A549 (cell line): ENCODE data around the gene TANGO2. TPM values are rescaled to one million over a fixed set of nuclear protein-coding genes. Genes with fewer than 3 reads are reported as not detected.

Source experiments
- ATAC-seq, 2 experiments: fragments of 200-7000 bp in 1 of 2; fragments of >200 bp in 1 of 2; cut with Nextera tagmentation in 1 of 2; cut with Tn5 transposase in 1 of 2; 3 replicates each; pipeline versions ENCODE4 v1.8.0 to v1.9.1; 2018 to 2020; ENCODE audit warnings: mild to moderate bottlenecking in 1 of 2, moderate library complexity in 1 of 2
- CTCF ChIA-PET: fragments of 300-600 bp; sonication (Branson Sonifier 250); formaldehyde crosslinking; extraction: SDS; loops from one replicate; lab custom pipeline; 2021; ENCODE audit warnings: antibody characterized with exemption, inconsistent platforms; lab: Yijun Ruan, JAX
- POLR2A ChIA-PET: fragments of 350-600 bp; formaldehyde crosslinking; extraction: SDS; loops from one replicate; lab custom pipeline; 2021; ENCODE audit warnings: antibody characterized with exemption, inconsistent platforms; lab: Yijun Ruan, JAX
- DNase-seq, 2 experiments: peaks; one replicate each; pipeline versions ENCODE4 v3.0.0 to v3.0.0-alpha.2; 2011 to 2016; ENCODE audit warnings: low read depth in 1 of 2, low spot score in 1 of 2
- FAIRE-seq: peaks from 2 replicates; lab custom pipeline; 2011; peaks lifted over from hg19 to GRCh38; lab: Jason Lieb, UNC
- H3K27ac ChIP-seq, 2 experiments: fragments of >200 bp; sonication (Bioruptor Twin); formaldehyde crosslinking; 3 replicates each; pipeline ENCODE4 v1.5.1; 2016 to 2017
- H3K4me1 ChIP-seq: fragments of >200 bp; sonication (Bioruptor Twin); formaldehyde crosslinking; 3 replicates; pipeline ENCODE4 v1.6.1; 2016
- H3K4me2 ChIP-seq: fragments of >200 bp; sonication (Bioruptor Twin); formaldehyde crosslinking; 3 replicates; pipeline ENCODE4 v1.6.1; 2016
- H3K4me3 ChIP-seq: fragments of >200 bp; sonication (Bioruptor Twin); formaldehyde crosslinking; 3 replicates; pipeline ENCODE4 v1.5.1; 2016
- H3K9me3 ChIP-seq: fragments of >200 bp; sonication (Bioruptor Twin); formaldehyde crosslinking; 3 replicates; pipeline ENCODE4 v1.6.1; 2016
- CBX2 ChIP-seq: fragments of 200-600 bp; sonication (generic); IDR thresholded peaks from 2 replicates; pipeline ENCODE4 v1.6.1; 2016; ENCODE audit warnings: low read depth, mild to moderate bottlenecking, borderline replicate concordance
- CHD2 ChIP-seq: fragments of 150-350 bp; IDR thresholded peaks from 2 replicates; pipeline ENCODE4 v1.6.1; 2014; ENCODE audit warnings: low read length; ENCODE audit not compliant: partially characterized antibody
- ELK1 ChIP-seq: fragments of 150-350 bp; IDR thresholded peaks from 2 replicates; pipeline ENCODE4 v1.6.1; 2014; ENCODE audit warnings: low read depth, mild to moderate bottlenecking, low read length
- EP300 ChIP-seq, 2 experiments: fragments of >200 bp; sonication (Bioruptor Twin); formaldehyde crosslinking; IDR thresholded peaks; 2 replicates in 1 of 2; 3 replicates in 1 of 2; pipeline ENCODE4 v1.6.1; 2016 to 2017
- GATA3 ChIP-seq: IDR thresholded peaks from 2 replicates; pipeline ENCODE4 v1.6.1; 2012; ENCODE audit warnings: borderline replicate concordance
- HEYL ChIP-seq: fragments of 250-450 bp; sonication (Bioruptor Pico); IDR thresholded peaks from 2 replicates; pipeline ENCODE4 v1.8.0; 2021; ENCODE audit warnings: mild to moderate bottlenecking, moderate library complexity
- MAX ChIP-seq: IDR thresholded peaks from 2 replicates; pipeline ENCODE4 v1.6.1; 2012
- MAZ ChIP-seq: fragments of 150-350 bp; IDR thresholded peaks from 2 replicates; pipeline ENCODE4 v1.6.1; 2014; ENCODE audit warnings: antibody characterized with exemption, low read depth, low read length, borderline replicate concordance
- MYC ChIP-seq: IDR thresholded peaks from 2 replicates; pipeline ENCODE4 v1.6.1; 2012; ENCODE audit warnings: mild to moderate bottlenecking, inconsistent platforms, low read length, improper control_type of control experiment, borderline replicate concordance
- NFE2L2 ChIP-seq: fragments of 150-350 bp; conservative IDR thresholded peaks from 2 replicates; pipeline ENCODE4 v1.6.1; 2014; ENCODE audit warnings: low read length
- NPAS2 ChIP-seq: fragments of 250-450 bp; sonication (Bioruptor Pico); IDR thresholded peaks from 2 replicates; pipeline ENCODE4 v1.8.0; 2022; ENCODE audit warnings: mild to moderate bottlenecking, moderate library complexity, borderline replicate concordance
- NR3C1 ChIP-seq: fragments of >200 bp; sonication (Bioruptor Twin); formaldehyde crosslinking; IDR thresholded peaks from 3 replicates; pipeline ENCODE4 v1.6.1; 2017
- RCOR1 ChIP-seq: fragments of 150-350 bp; IDR thresholded peaks from 2 replicates; pipeline ENCODE4 v1.6.1; 2014; ENCODE audit warnings: antibody characterized with exemption, low read length, low read depth
- RNF2 ChIP-seq: fragments of 200-600 bp; sonication (generic); IDR thresholded peaks from 2 replicates; pipeline ENCODE4 v1.6.1; 2016; ENCODE audit warnings: low read depth, mild to moderate bottlenecking, antibody characterized with exemption, moderate library complexity, borderline replicate concordance
- SREBF2 ChIP-seq: fragments of 450-650 bp; IDR thresholded peaks from 2 replicates; pipeline ENCODE4 v1.6.1; 2014; ENCODE audit warnings: mild to moderate bottlenecking, moderate library complexity
- TFCP2L1 ChIP-seq: fragments of 250-450 bp; sonication (Bioruptor Pico); IDR thresholded peaks from 2 replicates; pipeline ENCODE4 v1.5.0; 2021; ENCODE audit warnings: mild to moderate bottlenecking
- USF2 ChIP-seq: fragments of 450-650 bp; IDR thresholded peaks from 2 replicates; pipeline ENCODE4 v1.6.1; 2014; ENCODE audit warnings: antibody characterized with exemption
- ZC3H11A ChIP-seq: fragments of 450-650 bp; IDR thresholded peaks from 2 replicates; pipeline ENCODE4 v1.6.1; 2014; ENCODE audit warnings: antibody characterized with exemption, mild to moderate bottlenecking
- ZFP36 ChIP-seq: fragments of 450-650 bp; IDR thresholded peaks from 2 replicates; pipeline ENCODE4 v1.6.1; 2014; ENCODE audit warnings: borderline replicate concordance; ENCODE audit not compliant: partially characterized antibody
- ZNF302 ChIP-seq: fragments of 250-450 bp; sonication (Bioruptor Pico); IDR thresholded peaks from 2 replicates; pipeline ENCODE4 v1.9.0; 2021; ENCODE audit warnings: inconsistent platforms, mild to moderate bottlenecking, moderate library complexity
- ZSCAN20 ChIP-seq: fragments of 250-450 bp; sonication (Bioruptor Pico); IDR thresholded peaks from 2 replicates; pipeline ENCODE4 v1.8.0; 2022; ENCODE audit warnings: mild to moderate bottlenecking, moderate library complexity
- WGBS: methylation state at CpG from one replicate; pipeline ENCODE4 v1.1.6; 2017; ENCODE audit errors: missing lambda C conversion rate; 5-methylcytosine and 5-hydroxymethylcytosine counted together
- polyA plus RNA-seq, 4 experiments: library from polyadenylated mRNA; depleted of rRNA in 3 of 4; stranded (reverse); fragments of >200 nt; fragmentation: RNase III in 1 of 4; extraction: RNeasy Plus Mini Kit Qiagen cat#74134 plus additional on column Dnase treatment in 1 of 4; gene quantifications; 2 replicates in 3 of 4; 3 replicates in 1 of 4; pipeline ENCODE4 v1.2.3, GENCODE V29; 2011 to 2017

The TANGO2 gene
- polyA plus RNA-seq, 2 of the 4 experiments (the other 2 are of a cell fraction): 13.2 to 13.8 TPM

GRCh38 chr22:19988331-19988808, 32.5 kb upstream of the TANGO2 start:
- peaks cover 20% of the 10 kb centered on the region for H3K4me1 ChIP-seq
- 87% methylated on average over 7 of the region's 9 CpGs for WGBS
- POLR2A ChIA-PET: no interaction called here
- DNase-seq (no peak), ATAC-seq (no peak), FAIRE-seq (no peak)
- CTCF ChIA-PET: interaction anchor here (0.8 to 0.9 kb wide), 2 partner anchors 25 to 27 kb away, joined by 3 to 4 read pairs; no protein-coding TSS in a partner anchor
- TF ChIP-seq CBX2 (no peak), NR3C1 (no peak), NFE2L2 (no peak), NPAS2 (CRISPR knock-in tag) (no peak), ZFP36 (no peak), USF2 (no peak), ZNF302 (CRISPR knock-in tag) (no peak), MYC (no peak), ELK1 (no peak), TFCP2L1 (no peak), RCOR1 (no peak)
- H3K4me3 ChIP-seq: no peak overlapping the region
- H3K4me2 ChIP-seq: no peak overlapping the region
- no peaks in the 10 kb centered on the region for H3K9me3 ChIP-seq
- H3K27ac ChIP-seq: no peak overlapping the region

DNA sequence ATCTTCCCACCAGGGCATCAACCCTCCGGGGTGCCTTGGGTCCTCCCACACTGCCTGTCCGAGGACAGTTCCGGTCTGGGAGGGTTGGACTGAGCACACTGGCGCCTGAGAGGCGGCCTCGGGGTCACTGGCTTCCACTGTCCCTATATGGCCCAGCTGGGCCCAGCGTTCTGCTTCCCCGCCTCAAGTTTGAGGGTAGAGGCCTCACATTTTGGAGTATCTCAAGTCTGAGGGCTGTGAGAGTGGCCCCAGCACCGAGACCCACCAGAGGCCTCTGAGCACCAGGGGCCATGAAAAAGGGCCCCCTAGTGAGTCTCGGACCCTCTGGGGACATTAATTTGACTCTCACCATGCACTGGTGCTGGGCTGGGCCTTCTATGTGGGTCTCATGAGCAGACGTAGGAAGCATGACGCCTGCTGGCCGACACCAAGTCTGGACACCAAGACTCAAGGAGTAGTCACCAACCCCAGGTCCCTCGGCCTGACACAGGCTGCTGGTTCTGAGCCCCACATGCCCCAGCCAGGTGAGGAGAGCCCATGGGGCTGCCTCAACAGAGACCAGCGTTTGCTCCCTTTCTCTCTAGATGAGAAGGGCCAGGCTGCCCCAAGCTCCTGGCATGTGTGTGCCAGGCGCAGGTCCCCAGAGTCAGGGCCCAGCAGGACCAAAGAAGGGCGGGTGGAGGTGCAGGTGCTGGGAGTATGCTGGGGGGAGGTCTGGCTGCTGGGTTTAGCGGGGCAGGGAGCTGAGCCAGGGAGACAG, 31.8 kb upstream of the TANGO2 start:
- FAIRE-seq (no peak), DNase-seq (no peak), ATAC-seq (no peak)
- Histone ChIP-seq H3K4me2 (no peak overlapping the region), H3K9me3 (no peaks in the 10 kb centered on the region), H3K4me3 (no peak overlapping the region), H3K4me1 (peaks cover 13% of the 10 kb centered on the region), H3K27ac (no peak overlapping the region)
- 94% methylated on average over 5 of the region's 18 CpGs for WGBS
- ChIA-PET POLR2A (no interaction called here), CTCF (interaction anchor here (2.5 kb wide), 1 partner anchor 25 kb away, joined by 14 read pairs; no protein-coding TSS in a partner anchor)
- TF ChIP-seq ZSCAN20 (CRISPR knock-in tag): no peak
- no peak for TF ChIP-seq HEYL (CRISPR knock-in tag)
- TF ChIP-seq ZNF302 (CRISPR knock-in tag): no peak
- no peak for TF ChIP-seq ZC3H11A
- TF ChIP-seq SREBF2: no peak

DNA sequence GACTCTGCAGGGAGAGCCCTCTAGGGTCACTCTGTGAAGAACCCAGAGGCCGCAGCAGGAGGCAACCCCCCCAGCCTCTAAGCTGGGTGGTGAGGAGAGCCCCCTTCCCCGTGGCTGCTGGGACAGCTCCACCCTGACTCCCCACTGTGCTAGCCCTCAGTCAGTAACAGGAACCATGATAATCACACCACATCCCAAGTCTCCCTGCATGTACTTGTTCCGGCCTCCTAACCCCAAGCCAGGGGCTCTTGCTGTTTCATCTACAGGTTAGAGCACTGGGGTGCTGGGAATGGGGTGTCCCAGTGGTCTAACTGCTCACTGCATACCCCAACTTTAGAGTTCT, 31.2 kb upstream of the TANGO2 start:
- POLR2A ChIA-PET: no interaction called here
- TF ChIP-seq MAZ (no peak), RNF2 (no peak), MAX (no peak), CBX2 (no peak), GATA3 (no peak), EP300 (IDR thresholded peaks at IDR 0.05) (no peak), CHD2 (no peak)
- H3K9me3 ChIP-seq: no peaks in the 10 kb centered on the region
- no peak overlapping the region for H3K27ac ChIP-seq
- ATAC-seq: no peak
- CTCF ChIA-PET: interaction anchor here (2.5 kb wide), 1 partner anchor 25 kb away, joined by 14 read pairs; no protein-coding TSS in a partner anchor
- WGBS: 42% methylated on average over 2 of the region's 3 CpGs
- no peak overlapping the region for H3K4me2 ChIP-seq
- peaks cover 7% of the 10 kb centered on the region; the same call in 2 of the 3 replicates for H3K4me1 ChIP-seq
- no peak for FAIRE-seq
- no peak for DNase-seq
- H3K4me3 ChIP-seq: no peak overlapping the region
